ENCODE measurements around the gene GRK6.
A peak's percentile ranks its signal among the peaks of the same experiment; 100 is the strongest.

The GRK6 gene

DNA sequence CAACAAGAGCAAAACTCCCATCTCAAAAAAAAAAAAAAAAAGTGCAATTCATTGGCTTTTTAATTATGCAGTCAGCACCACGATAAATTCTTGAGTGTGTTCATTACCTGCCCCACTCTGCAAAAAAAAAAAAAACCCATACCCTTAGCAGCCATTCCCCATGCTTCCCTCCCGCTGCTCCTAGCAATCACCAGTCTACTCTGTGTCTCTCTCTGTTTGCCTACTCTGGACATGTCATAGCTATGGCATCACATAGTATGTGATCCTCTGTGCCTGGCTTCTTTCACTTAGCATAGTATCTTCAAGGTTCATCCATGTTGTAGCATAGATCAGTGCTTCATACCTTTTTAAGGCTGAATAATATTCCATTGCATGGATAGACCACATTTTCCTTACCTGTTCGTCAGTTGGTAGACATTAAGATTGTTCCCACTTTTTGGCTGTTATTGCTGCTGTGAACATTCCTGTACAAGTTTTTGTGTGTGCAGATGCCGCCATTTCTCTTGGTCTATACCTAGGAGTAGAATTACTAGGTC lies 13.1 kb downstream of the GRK6 start:
- DNase-seq (ENCODE audit: low read depth in 2 of 2) = no peak

DNA sequence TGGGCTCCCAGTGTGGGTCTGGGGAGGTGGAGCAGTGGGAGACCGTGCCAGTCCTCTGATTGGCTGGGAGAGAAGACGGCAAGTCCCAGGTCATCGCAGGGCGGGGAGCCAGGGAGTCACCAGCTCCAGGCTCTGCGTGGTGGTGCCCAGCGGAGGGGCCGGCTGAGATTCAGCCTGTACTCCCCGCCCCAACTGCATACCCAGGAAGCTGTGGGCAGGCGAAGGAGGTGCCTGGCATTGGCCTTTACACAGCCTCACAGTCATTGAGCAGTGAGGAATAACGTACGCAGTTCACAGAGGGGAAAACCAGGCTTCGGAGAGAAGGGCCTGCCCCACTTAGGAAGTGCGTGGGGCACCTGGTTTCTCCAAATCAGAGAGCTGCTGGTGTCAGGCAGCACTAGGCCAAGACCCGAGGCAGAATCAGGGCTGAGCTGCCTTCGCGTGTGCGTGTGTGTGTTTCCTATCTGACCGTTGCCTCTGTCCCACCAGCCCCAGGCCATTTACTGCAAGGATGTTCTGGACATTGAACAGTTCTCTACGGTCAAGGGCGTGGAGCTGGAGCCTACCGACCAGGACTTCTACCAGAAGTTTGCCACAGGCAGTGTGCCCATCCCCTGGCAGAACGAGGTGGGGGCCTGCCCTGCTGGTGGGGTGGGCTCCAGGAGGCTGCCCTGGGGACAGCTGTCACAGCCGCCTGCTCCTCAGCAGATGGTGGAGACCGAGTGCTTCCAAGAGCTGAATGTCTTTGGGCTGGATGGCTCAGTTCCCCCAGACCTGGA lies 13.9 kb downstream of the GRK6 start:
- no peak for DNase-seq (ENCODE audit: low read depth in 2 of 2)

GRCh38 chr5:177440990-177441780 lies 14.7 kb downstream of the GRK6 start:
- DNase-seq (ENCODE audit: low read depth in 2 of 2) = no peak

GRCh38 chr5:177442066-177442826 lies 15.8 kb downstream of the GRK6 start:
- no peak for DNase-seq (ENCODE audit: low read depth in 2 of 2)

- no peak for DNase-seq (ENCODE audit: low read depth in 2 of 2)
Measured at GRCh38 chr5:177443144-177443983, 16.9 kb downstream of the GRK6 start.

DNA sequence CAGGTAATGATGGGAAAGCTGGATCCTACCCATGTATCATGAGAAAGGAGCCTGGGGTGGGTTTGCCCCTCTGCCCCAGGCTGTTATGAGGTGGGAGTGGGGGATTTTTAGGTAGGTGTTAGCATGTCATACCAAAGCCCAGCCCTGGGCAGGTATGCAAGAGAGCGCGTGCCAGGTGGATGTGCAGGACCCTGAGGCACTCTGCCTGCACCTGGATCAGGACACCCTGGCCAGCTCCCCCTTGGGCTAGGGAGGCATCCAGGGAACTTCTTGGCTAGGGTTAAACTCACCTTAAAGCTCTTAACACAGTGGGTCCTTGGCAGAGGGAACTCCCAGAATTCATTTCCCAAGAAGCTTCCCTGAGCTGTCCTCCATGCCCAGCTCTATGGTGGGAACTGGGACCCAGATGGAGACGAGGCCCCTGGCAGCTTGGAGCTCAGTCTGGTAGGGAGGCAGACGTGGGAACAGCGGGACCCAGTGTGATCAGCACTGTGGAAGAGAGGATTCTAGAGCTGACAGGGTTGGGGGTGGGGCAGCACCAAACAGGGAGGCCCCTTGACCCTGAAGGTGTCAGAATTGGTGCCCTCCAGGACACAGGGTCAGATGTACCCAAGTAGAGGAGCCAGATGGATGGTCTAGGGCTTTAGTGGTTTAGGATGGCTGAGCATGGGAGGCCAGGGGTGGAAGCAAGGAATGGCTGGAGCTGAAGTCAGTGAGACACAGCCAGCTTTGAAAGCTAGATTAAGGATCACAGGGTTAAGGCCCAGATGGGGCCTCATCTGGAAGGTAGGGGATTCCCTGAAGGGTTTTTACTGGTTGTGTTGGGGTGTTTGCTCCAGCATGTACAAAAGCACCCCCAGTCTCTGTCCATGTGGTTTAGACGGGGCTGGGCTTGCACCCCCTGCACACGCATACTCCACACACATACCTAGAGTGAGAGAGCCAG lies 17.9 kb downstream of the GRK6 start:
- DNase-seq (ENCODE audit: low read depth in 2 of 2) = no peak

DNA sequence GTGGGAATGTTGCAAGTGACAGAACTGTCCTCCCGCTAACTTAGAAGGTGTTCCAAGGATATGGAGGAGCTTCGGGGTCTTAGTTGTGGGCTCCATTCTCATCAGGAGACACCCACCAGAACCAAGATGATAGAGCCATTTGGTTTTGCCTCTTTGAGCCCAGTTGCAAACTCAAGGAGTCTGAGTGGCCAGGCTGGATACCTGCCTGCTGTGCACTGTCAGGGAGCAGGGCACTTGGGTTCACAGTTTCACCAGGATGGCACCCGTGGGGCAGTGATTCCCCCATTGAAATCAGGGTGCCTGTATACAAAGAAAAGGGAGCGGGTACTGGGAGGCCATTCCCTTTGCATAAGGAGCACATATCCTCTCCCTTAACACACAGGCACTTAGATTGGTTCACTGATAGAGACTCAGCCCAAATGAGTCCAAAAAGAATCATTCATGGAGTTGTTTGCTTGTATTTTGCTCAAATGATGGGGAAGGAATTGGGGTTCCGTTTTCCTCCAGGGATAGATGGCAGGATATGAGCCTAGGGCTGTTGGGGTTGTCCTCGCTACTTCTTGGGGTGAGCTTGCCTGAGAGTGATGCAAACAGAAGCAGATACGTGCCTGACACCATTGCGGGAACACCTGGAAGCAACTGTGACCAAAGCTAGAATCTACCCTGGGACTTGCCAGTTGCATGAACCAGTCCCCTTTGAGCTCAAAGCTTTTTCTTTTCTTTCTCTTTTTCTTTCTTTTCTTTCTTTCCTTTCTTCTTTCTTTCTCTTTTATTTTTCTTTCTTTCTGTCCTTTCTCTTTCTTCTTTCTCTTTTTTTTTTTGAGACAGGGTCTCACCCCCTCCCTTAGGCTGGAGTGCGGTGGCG lies 18.8 kb downstream of the GRK6 start:
- no peak for DNase-seq (ENCODE audit: low read depth in 2 of 2)

GRCh38 chr5:177445917-177446199 lies 19.4 kb downstream of the GRK6 start:
- DNase-seq (ENCODE audit: low read depth in 2 of 2) = no peak

GRCh38 chr5:177446200-177447065 lies 20.0 kb downstream of the GRK6 start, which contains the start of gene PRR7:
Gene PRR7 (plus strand): TSS chr5:177446814. CDS start chr5:177455068, 8,254 bp downstream.
- DNase-seq (ENCODE audit: low read depth in 2 of 2) = peak; percentile 61 to 62

DNA sequence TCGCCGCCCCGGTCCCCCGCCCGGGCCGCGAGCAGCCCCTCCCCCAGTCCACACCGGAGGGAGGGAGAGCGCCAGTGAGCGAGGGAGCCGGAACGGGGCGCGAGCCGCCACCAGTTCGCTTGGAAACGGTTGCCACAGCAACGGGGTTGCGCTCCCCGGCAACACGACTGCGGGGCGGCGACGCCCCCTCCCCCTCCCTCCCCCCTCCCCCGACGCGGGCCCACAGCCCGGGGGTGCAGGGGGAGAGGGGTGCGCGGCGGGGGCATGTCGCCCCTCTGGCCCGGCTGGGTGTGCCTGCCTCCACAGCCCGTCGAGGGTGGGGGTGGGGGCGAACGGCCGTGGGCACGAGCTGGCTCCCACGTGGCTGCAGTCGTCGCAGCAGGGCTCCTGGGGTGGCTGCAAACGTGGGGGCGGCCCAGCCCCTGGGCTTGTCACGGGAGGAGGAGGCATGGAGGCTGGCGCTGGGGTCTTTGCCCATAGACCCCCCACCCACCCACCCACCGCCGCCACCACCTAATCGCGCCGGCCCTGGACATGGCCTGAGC lies 20.7 kb downstream of the GRK6 start:
- DNase-seq (ENCODE audit: low read depth in 2 of 2) = peak; percentile 54 to 56

- no peak for DNase-seq (ENCODE audit: low read depth in 2 of 2)
Measured at GRCh38 chr5:177447611-177448243, 21.3 kb downstream of the GRK6 start.

- no peak for DNase-seq (ENCODE audit: low read depth in 2 of 2)
Measured at GRCh38 chr5:177448244-177448950, 21.9 kb downstream of the GRK6 start.

DNA sequence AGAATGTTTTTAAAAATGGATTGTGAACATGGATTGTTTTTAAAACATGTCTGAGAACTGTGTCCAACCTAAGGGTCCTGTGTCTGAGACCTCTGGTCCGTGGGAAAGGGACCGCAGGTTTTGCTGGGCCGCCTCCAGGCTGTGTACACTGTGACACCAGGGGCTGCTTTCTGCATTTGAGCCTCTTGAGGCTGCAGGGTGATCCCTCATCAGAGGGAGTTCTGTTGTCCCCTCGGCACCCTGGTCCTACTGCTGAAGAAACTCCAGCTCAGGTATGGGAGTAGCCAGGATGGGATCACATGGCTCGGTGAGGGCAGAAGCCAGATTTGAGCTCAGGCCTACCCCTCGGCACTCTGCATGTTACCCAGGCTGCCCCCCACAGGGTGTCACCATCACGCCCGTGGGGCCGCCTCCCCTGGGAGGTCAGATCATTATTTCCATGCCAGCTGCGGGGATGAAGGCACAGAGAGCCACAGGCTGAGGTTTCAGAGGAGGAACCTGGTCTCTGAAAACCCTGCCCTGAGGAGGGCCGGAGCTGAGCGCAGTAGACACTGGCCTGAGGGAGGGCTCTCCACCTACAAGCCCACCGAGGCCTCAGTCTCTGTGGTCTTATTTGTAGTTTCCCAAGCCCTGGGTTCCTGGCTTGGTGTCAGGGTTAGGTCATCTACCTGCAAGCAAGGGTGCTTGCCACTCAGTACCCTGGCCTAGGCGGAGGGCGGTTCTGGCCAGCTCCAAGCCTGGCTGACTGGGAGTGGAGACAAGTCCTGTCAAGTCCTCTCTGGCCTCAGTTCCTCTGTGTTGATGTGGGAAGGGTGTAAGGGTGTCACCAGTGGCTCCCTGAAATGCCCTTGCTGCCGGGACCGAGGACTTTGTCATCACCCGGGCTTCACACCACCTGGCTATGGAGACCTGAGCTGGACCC lies 22.9 kb downstream of the GRK6 start:
- no peak for DNase-seq (ENCODE audit: low read depth in 2 of 2)

- no peak for DNase-seq (ENCODE audit: low read depth in 2 of 2)
Measured at GRCh38 chr5:177450667-177451424, 24.4 kb downstream of the GRK6 start.

Data from stimulated activated CD8-positive, alpha-beta memory T cell treated with anti-CD3 and anti-CD28 coated beads, Interleukin-15, amount 100 ng/mL, for 48 hours (primary cell).